Activated CD4-positive, alpha-beta T cell treated with anti-CD3 and anti-CD28 coated beads for 48 hours (primary cell): ENCODE data around the gene RGS6.

ENCODE experiments used
- DNase-seq: peaks from one replicate; pipeline ENCODE4 v3.0.0-alpha.2; 2020

The RGS6 gene

GRCh38 chr14:72254937-72255472, 322.8 kb downstream of the RGS6 start:
- DNase-seq: no peak

GRCh38 chr14:72256055-72256454, 323.8 kb downstream of the RGS6 start:
- DNase-seq: peak; percentile 31

- DNase-seq: no peak
These were observed 328.8 kb downstream of the RGS6 start for GRCh38 chr14:72261068-72261467.

GRCh38 chr14:72262771-72263170, 330.5 kb downstream of the RGS6 start:
- no peak for DNase-seq

- no peak for DNase-seq
These were observed 332.5 kb downstream of the RGS6 start for GRCh38 chr14:72264716-72265115.

- no peak for DNase-seq
These were observed 338.0 kb downstream of the RGS6 start for GRCh38 chr14:72270147-72270727.

GRCh38 chr14:72270749-72271148, 338.5 kb downstream of the RGS6 start:
- DNase-seq: no peak

GRCh38 chr14:72275242-72275641, 343.0 kb downstream of the RGS6 start:
- no peak for DNase-seq

GRCh38 chr14:72278316-72278715, 346.1 kb downstream of the RGS6 start:
- DNase-seq: no peak

GRCh38 chr14:72284176-72284575, 351.9 kb downstream of the RGS6 start:
- no peak for DNase-seq

- DNase-seq: no peak
These were observed 358.0 kb downstream of the RGS6 start for GRCh38 chr14:72290241-72290640.

GRCh38 chr14:72291908-72292688, 359.9 kb downstream of the RGS6 start:
- peak; percentile 25 for DNase-seq

- DNase-seq: no peak
These were observed 360.4 kb downstream of the RGS6 start for GRCh38 chr14:72292689-72293024.

- no peak for DNase-seq
These were observed 369.1 kb downstream of the RGS6 start for GRCh38 chr14:72301352-72301751.

GRCh38 chr14:72303930-72304329, 371.7 kb downstream of the RGS6 start:
- DNase-seq: no peak

GRCh38 chr14:72305561-72305960, 373.3 kb downstream of the RGS6 start:
- no peak for DNase-seq

GRCh38 chr14:72308967-72309485, 376.8 kb downstream of the RGS6 start:
- DNase-seq: no peak

GRCh38 chr14:72311116-72311515, 378.9 kb downstream of the RGS6 start:
- no peak for DNase-seq

GRCh38 chr14:72311516-72311915, 379.3 kb downstream of the RGS6 start:
- DNase-seq: no peak

- DNase-seq: no peak
These were observed 382.7 kb downstream of the RGS6 start for GRCh38 chr14:72314808-72315435.

- DNase-seq: no peak
These were observed 383.5 kb downstream of the RGS6 start for GRCh38 chr14:72315714-72316113.

GRCh38 chr14:72318648-72319047, 386.4 kb downstream of the RGS6 start:
- no peak for DNase-seq

- DNase-seq: no peak
These were observed 399.8 kb downstream of the RGS6 start for GRCh38 chr14:72332046-72332445.

GRCh38 chr14:72332871-72333270, 400.6 kb downstream of the RGS6 start:
- DNase-seq: no peak
